Neutrophil (primary cell): ENCODE data around the gene ALDOA.

ENCODE experiments used
- H3K27ac ChIP-seq: fragments of 200-600 bp; sonication (generic); 2 replicates; pipeline ENCODE4 v1.5.1; 2016; ENCODE audit warnings: mild to moderate bottlenecking, moderate library complexity
- H3K27me3 ChIP-seq: fragments of 200-600 bp; sonication (generic); 2 replicates; pipeline ENCODE4 v1.6.0; 2016; ENCODE audit warnings: mild to moderate bottlenecking
- H3K36me3 ChIP-seq: fragments of 200-600 bp; sonication (generic); 2 replicates; pipeline ENCODE4 v1.5.1; 2017
- H3K4me1 ChIP-seq, 2 experiments: fragments of 200-600 bp in 1 of 2; sonication (generic) in 1 of 2; 1 replicate in 1 of 2; 2 replicates in 1 of 2; pipeline versions ENCODE4 v1.5.1 to v1.6.1; 2013 to 2016; ENCODE audit warnings: low read depth in 1 of 2, low read length in 1 of 2, mild to moderate bottlenecking in 1 of 2, moderate library complexity in 1 of 2; ENCODE audit not compliant: control insufficient read depth in 1 of 2, insufficient read depth in 1 of 2
- H3K4me3 ChIP-seq, 2 experiments: fragments of 200-600 bp in 1 of 2; sonication (generic) in 1 of 2; 1 replicate in 1 of 2; 2 replicates in 1 of 2; pipeline ENCODE4 v1.5.1; 2013 to 2016; ENCODE audit warnings: low read depth in 1 of 2, low read length in 1 of 2, mild to moderate bottlenecking in 1 of 2, moderate library complexity in 1 of 2
- H3K9me3 ChIP-seq: fragments of 200-600 bp; sonication (generic); 2 replicates; pipeline ENCODE4 v1.5.1; 2016
- CTCF ChIP-seq: fragments of 200-600 bp; sonication (generic); IDR thresholded peaks from 2 replicates; pipeline ENCODE4 v1.5.1; 2016; ENCODE audit warnings: antibody characterized with exemption

The ALDOA gene

GRCh38 chr16:30076276-30076791 lies 10.8 kb downstream of the ALDOA start:
- Histone ChIP-seq H3K4me3 (peak overlapping the region; percentile 89 to 97), H3K4me1 (peaks cover 36 to 37% of the 10 kb centered on the region in 2 experiments), H3K27ac (peak overlapping the region; percentile 96), H3K36me3 (peaks cover 72% of the 10 kb centered on the region), H3K9me3 (no peaks in the 10 kb centered on the region), H3K27me3 (no peaks in the 10 kb centered on the region)
- no peak for TF ChIP-seq CTCF

- H3K4me3 ChIP-seq = peak overlapping the region in 1 of 2 experiments; percentile 89
- no peak for TF ChIP-seq CTCF
- no peaks in the 10 kb centered on the region for H3K27me3 ChIP-seq
- peaks cover 36 to 37% of the 10 kb centered on the region in 2 experiments for H3K4me1 ChIP-seq
- no peaks in the 10 kb centered on the region for H3K9me3 ChIP-seq
- peaks cover 72% of the 10 kb centered on the region for H3K36me3 ChIP-seq
- peak overlapping the region; percentile 96 for H3K27ac ChIP-seq
Observed at GRCh38 chr16:30077656-30078055, 12.1 kb downstream of the ALDOA start.

GRCh38 chr16:30078744-30079143 lies 13.2 kb downstream of the ALDOA start:
- peaks cover 36 to 37% of the 10 kb centered on the region in 2 experiments for H3K4me1 ChIP-seq

GRCh38 chr16:30079480-30079879 lies 13.9 kb downstream of the ALDOA start:
- no peak overlapping the region for H3K4me3 ChIP-seq
- H3K27ac ChIP-seq = no peak overlapping the region
- no peak for TF ChIP-seq CTCF
- no peaks in the 10 kb centered on the region for H3K9me3 ChIP-seq
- H3K27me3 ChIP-seq = no peaks in the 10 kb centered on the region
- peaks cover 76% of the 10 kb centered on the region for H3K36me3 ChIP-seq
- H3K4me1 ChIP-seq = peaks cover 36 to 37% of the 10 kb centered on the region in 2 experiments

More at GRCh38 chr16:30078744-30079143, 13.2 kb downstream of the ALDOA start:
- TF ChIP-seq CTCF = no peak
- Histone ChIP-seq H3K9me3 (no peaks in the 10 kb centered on the region), H3K36me3 (peaks cover 72% of the 10 kb centered on the region), H3K27ac (peak overlapping the region; percentile 96), H3K27me3 (no peaks in the 10 kb centered on the region), H3K4me3 (no peak overlapping the region)

- H3K27ac ChIP-seq = peak overlapping the region; percentile 35
- peaks cover 83% of the 10 kb centered on the region for H3K36me3 ChIP-seq
- no peak for TF ChIP-seq CTCF
- H3K4me1 ChIP-seq = peaks cover 29 to 31% of the 10 kb centered on the region in 2 experiments
- H3K27me3 ChIP-seq = no peaks in the 10 kb centered on the region
- no peak overlapping the region for H3K4me3 ChIP-seq
- no peaks in the 10 kb centered on the region for H3K9me3 ChIP-seq
Observed at GRCh38 chr16:30082545-30083090, 17.1 kb downstream of the ALDOA start.
